Measurements from ENCODE around the gene CRYZL1.

The CRYZL1 gene

GRCh38 chr21:33668620-33669019 is 27.1 kb upstream of the CRYZL1 start:
- no peak overlapping the region for H3K27ac ChIP-seq
- TF ChIP-seq CTCF (conservative IDR thresholded peaks at IDR 0.05): no peak

GRCh38 chr21:33668180-33668579 is 26.6 kb upstream of the CRYZL1 start:
- no peak overlapping the region for H3K27ac ChIP-seq
- no peak for TF ChIP-seq CTCF (conservative IDR thresholded peaks at IDR 0.05)

GRCh38 chr21:33667636-33668035 is 26.1 kb upstream of the CRYZL1 start:
- no peak for TF ChIP-seq CTCF (conservative IDR thresholded peaks at IDR 0.05)
- no peak overlapping the region for H3K27ac ChIP-seq

- no peak overlapping the region for H3K27ac ChIP-seq
- no peak for TF ChIP-seq CTCF (conservative IDR thresholded peaks at IDR 0.05)
Observed at GRCh38 chr21:33666153-33666552, 24.6 kb upstream of the CRYZL1 start.

- H3K27ac ChIP-seq: no peak overlapping the region
- TF ChIP-seq CTCF (conservative IDR thresholded peaks at IDR 0.05): no peak
Observed at GRCh38 chr21:33664135-33664534, 22.6 kb upstream of the CRYZL1 start.

- TF ChIP-seq CTCF (conservative IDR thresholded peaks at IDR 0.05): no peak
Observed at GRCh38 chr21:33663241-33663640, 21.7 kb upstream of the CRYZL1 start.

GRCh38 chr21:33662046-33662445 is 20.5 kb upstream of the CRYZL1 start:
- no peak for TF ChIP-seq CTCF (conservative IDR thresholded peaks at IDR 0.05)

More at GRCh38 chr21:33663241-33663640, 21.7 kb upstream of the CRYZL1 start:
- H3K27ac ChIP-seq: no peak overlapping the region

GRCh38 chr21:33661146-33661545 is 19.6 kb upstream of the CRYZL1 start:
- H3K27ac ChIP-seq: no peak overlapping the region
- no peak for TF ChIP-seq CTCF (conservative IDR thresholded peaks at IDR 0.05)

More at GRCh38 chr21:33662046-33662445, 20.5 kb upstream of the CRYZL1 start:
- no peak overlapping the region for H3K27ac ChIP-seq

Data from VCaP (cell line).